K562 (cell line): ENCODE results near the gene ZNF618. TPM values are rescaled to one million over a fixed set of nuclear protein-coding genes. Genes with fewer than 3 reads are reported as not detected.

Experiments used
- ATAC-seq: fragments of 200-7000 bp; cut with Tn5 transposase; 3 replicates; pipeline ENCODE4 v1.9.1; 2020; ENCODE audit warnings: moderate library complexity
- BruUV-seq: library from RNA; stranded (reverse); fragments of 400-500 nt; replicated peaks from 2 replicates; lab custom pipeline; 2021; lab: Mats Ljungman, UMichigan
- CTCF ChIA-PET: fragments of 300-600 bp; formaldehyde crosslinking; extraction: SDS; loops from one replicate; lab custom pipeline; 2021; ENCODE audit warnings: low intra/inter-chr PET ratio; lab: Yijun Ruan, JAX
- POLR2A ChIA-PET: fragments of 300-600, 350-650 bp; sonication (Branson Sonifier 250); formaldehyde crosslinking; extraction: SDS; loops from one replicate; lab custom pipeline; 2021; ENCODE audit warnings: antibody characterized with exemption, inconsistent platforms; lab: Yijun Ruan, JAX
- DNase-seq, 4 experiments: peaks; one replicate each; pipeline versions ENCODE4 v3.0.0 to v3.0.0-alpha.2; 2011 to 2018; ENCODE audit warnings: low spot score in 3 of 4, mixed read lengths in 3 of 4; ENCODE audit errors: extremely low read depth in 1 of 4
- FAIRE-seq: peaks from 2 replicates; lab custom pipeline; 2011; peaks lifted over from hg19 to GRCh38; lab: Jason Lieb, UNC
- H2AFZ ChIP-seq: 2 replicates; pipeline ENCODE4 v1.6.0; 2011; ENCODE audit warnings: low read depth, low read length, control low read depth, inconsistent platforms
- H3K27ac ChIP-seq: fragments of 200-600 bp; 3 replicates; pipeline ENCODE4 v1.8.0; 2011; ENCODE audit warnings: low read depth, mild to moderate bottlenecking, control low read depth, inconsistent platforms, low read length, moderate library complexity, mixed read lengths; ENCODE audit errors: extremely low read depth
- H3K27me3 ChIP-seq, 2 experiments: fragments of 300-600 bp in 1 of 2; 2 replicates in 1 of 2; 3 replicates in 1 of 2; pipeline versions ENCODE4 v1.6.0 to v1.8.0; 2011; ENCODE audit warnings: inconsistent platforms in 2 of 2, low read length in 2 of 2, mild to moderate bottlenecking in 1 of 2, mixed read lengths in 1 of 2, moderate library complexity in 1 of 2; ENCODE audit not compliant: control insufficient read depth in 2 of 2, insufficient read depth in 2 of 2
- H3K36me3 ChIP-seq: fragments of 300-600 bp; 3 replicates; pipeline ENCODE4 v1.8.0; 2011; ENCODE audit warnings: mild to moderate bottlenecking, low read length, inconsistent platforms; ENCODE audit not compliant: control insufficient read depth, insufficient read depth
- H3K4me1 ChIP-seq, 2 experiments: fragments of 200-600 bp in 1 of 2; replicated peaks in 1 of 2; 2 replicates in 1 of 2; 3 replicates in 1 of 2; pipeline versions ENCODE4 v1.5.1 to v1.8.0; 2011; ENCODE audit warnings: inconsistent platforms in 2 of 2, low read length in 2 of 2, mild to moderate bottlenecking in 1 of 2, mixed read lengths in 1 of 2, moderate library complexity in 1 of 2; ENCODE audit not compliant: control insufficient read depth in 2 of 2, insufficient read depth in 2 of 2
- H3K4me2 ChIP-seq: 2 replicates; pipeline ENCODE4 v1.6.1; 2011; ENCODE audit warnings: low read length, control low read depth, inconsistent platforms, mixed read lengths; ENCODE audit not compliant: insufficient read depth
- H3K4me3 ChIP-seq: fragments of 200-600 bp; sonication (generic), shearing (Covaris generic); 2 replicates; pipeline ENCODE4 v1.5.1; 2016; ENCODE audit warnings: control low read depth, inconsistent platforms
- H3K79me2 ChIP-seq: fragments of 200-600 bp; 3 replicates; pipeline ENCODE4 v1.8.0; 2011; ENCODE audit warnings: low read length, inconsistent platforms; ENCODE audit not compliant: control insufficient read depth, insufficient read depth
- H3K9ac ChIP-seq, 2 experiments: 2 replicates each; pipeline versions ENCODE4 v1.6.0 to v1.6.1; 2011; ENCODE audit warnings: low read depth in 2 of 2, low read length in 2 of 2, control low read depth in 1 of 2, inconsistent platforms in 1 of 2, mild to moderate bottlenecking in 1 of 2, mixed read lengths in 1 of 2; ENCODE audit not compliant: insufficient read depth in 1 of 2
- H3K9me1 ChIP-seq: one replicate; pipeline ENCODE4 v1.6.0; 2011; ENCODE audit warnings: inconsistent platforms, mild to moderate bottlenecking, low read length, moderate library complexity; ENCODE audit not compliant: control insufficient read depth, insufficient read depth
- H3K9me3 ChIP-seq: replicated peaks from 2 replicates; pipeline ENCODE4 v1.5.1; 2011; ENCODE audit warnings: low read depth, low read length, inconsistent platforms; ENCODE audit not compliant: control insufficient read depth, insufficient read depth
- H4K20me1 ChIP-seq: replicated peaks from 2 replicates; pipeline ENCODE4 v1.6.1; 2011; ENCODE audit warnings: low read length, inconsistent platforms, mixed read lengths; ENCODE audit not compliant: control insufficient read depth, insufficient read depth
- CBFB ChIP-seq: sonication (generic); formaldehyde crosslinking; IDR thresholded peaks from 2 replicates; pipeline ENCODE4 v1.4.0; 2020; ENCODE audit warnings: mild to moderate bottlenecking, missing genetic modification reagents
- CBX8 ChIP-seq: fragments of 200-600 bp; sonication (generic); IDR thresholded peaks from 2 replicates; pipeline ENCODE4 v1.6.1; 2012; ENCODE audit warnings: borderline replicate concordance, mixed run types, low read depth, mild to moderate bottlenecking, moderate library complexity, mixed read lengths, low read length, control low read depth, inconsistent platforms; ENCODE audit not compliant: poor library complexity, severe bottlenecking; ENCODE audit errors: extremely low read depth
- LARP7 ChIP-seq: fragments of 450-650 bp; IDR thresholded peaks from 2 replicates; pipeline ENCODE4 v1.6.1; 2016
- MEIS2 ChIP-seq: fragments of 450-650 bp; IDR thresholded peaks from 2 replicates; pipeline ENCODE4 v1.6.1; 2014; ENCODE audit warnings: mild to moderate bottlenecking; ENCODE audit not compliant: partially characterized antibody
- NFYB ChIP-seq: IDR thresholded peaks from 2 replicates; pipeline ENCODE4 v1.6.1; 2011; ENCODE audit warnings: mild to moderate bottlenecking, moderate library complexity; ENCODE audit not compliant: insufficient read length; ENCODE audit errors: extremely low read depth
- OTX1 ChIP-seq: fragments of 450-650 bp; formaldehyde crosslinking; IDR thresholded peaks from 2 replicates; pipeline ENCODE4 v1.4.0; 2022; ENCODE audit warnings: mild to moderate bottlenecking
- PHF20 ChIP-seq: fragments of 450-650 bp; IDR thresholded peaks from 2 replicates; pipeline ENCODE4 v1.6.1; 2018; ENCODE audit not compliant: partially characterized antibody
- POLR2B ChIP-seq: fragments of 450-650 bp; IDR thresholded peaks from 2 replicates; pipeline ENCODE4 v1.6.1; 2018; ENCODE audit warnings: low read depth; ENCODE audit not compliant: partially characterized antibody
- PRMT5 ChIP-seq: sonication (generic); formaldehyde crosslinking; IDR thresholded peaks from 2 replicates; pipeline ENCODE4 v1.5.0; 2020; ENCODE audit warnings: missing genetic modification reagents
- SLC30A9 ChIP-seq: fragments of 250-450 bp; sonication (Bioruptor Pico); IDR thresholded peaks from 2 replicates; pipeline ENCODE4 v1.8.0; 2022; ENCODE audit warnings: mild to moderate bottlenecking, moderate library complexity
- SMAD4 ChIP-seq: fragments of 250-450 bp; sonication (Bioruptor Pico); conservative IDR thresholded peaks from 2 replicates; pipeline ENCODE4 v1.8.0; 2021; ENCODE audit warnings: inconsistent platforms, mild to moderate bottlenecking, moderate library complexity
- TCF7L2 ChIP-seq: fragments of 150-350 bp; IDR thresholded peaks from 2 replicates; pipeline ENCODE4 v1.6.1; 2016; ENCODE audit warnings: low read depth, mild to moderate bottlenecking, low read length, moderate library complexity
- XRCC3 ChIP-seq: fragments of 450-650 bp; IDR thresholded peaks from 2 replicates; pipeline ENCODE4 v1.6.1; 2017; ENCODE audit warnings: mild to moderate bottlenecking, moderate library complexity
- YY1 ChIP-seq, 3 experiments: IDR thresholded peaks; 2 replicates each; pipeline ENCODE4 v1.6.1; 2011; ENCODE audit warnings: low read length in 2 of 3, mild to moderate bottlenecking in 2 of 3, moderate library complexity in 2 of 3, borderline replicate concordance in 1 of 3, control low read depth in 1 of 3, low read depth in 1 of 3; ENCODE audit not compliant: insufficient read depth in 3 of 3, insufficient replicate concordance in 2 of 3, control insufficient read depth in 1 of 3, insufficient read length in 1 of 3; ENCODE audit errors: extremely low read depth in 1 of 3
- ZNF232 ChIP-seq: sonication (generic); formaldehyde crosslinking; IDR thresholded peaks from 2 replicates; pipeline ENCODE4 v1.8.0; 2022; ENCODE audit warnings: mild to moderate bottlenecking, missing genetic modification reagents
- ZNF507 ChIP-seq: conservative IDR thresholded peaks from 2 replicates; pipeline ENCODE4 v1.6.1; 2017; ENCODE audit warnings: missing genetic modification characterization, missing compliant biosample characterization
- ZNF644 ChIP-seq: fragments of 200-800 bp; sonication (Bioruptor generic); IDR thresholded peaks from 2 replicates; pipeline ENCODE4 v1.6.1; 2016; ENCODE audit warnings: low read depth, missing genetic modification characterization, missing compliant biosample characterization
- ZNF830 ChIP-seq: fragments of 250-450 bp; sonication (Bioruptor Pico); IDR thresholded peaks from 2 replicates; pipeline ENCODE4 v1.5.0; 2021; ENCODE audit warnings: mild to moderate bottlenecking
- WGBS: fragments of 100-300 bp; shearing (Covaris generic); methylation state at CpG from one replicate; pipeline ENCODE4 v1.1.6; 2016; ENCODE audit warnings: low coverage, mixed read lengths; ENCODE audit not compliant: insufficient coverage; ENCODE audit errors: missing lambda C conversion rate; 5-methylcytosine and 5-hydroxymethylcytosine counted together
- in situ Hi-C: fragments of 300-500 bp; cut with MboI; formaldehyde crosslinking; loops from 4 replicates; pipeline ENCODE4 v1.15.0; 2018; ENCODE audit warnings: inconsistent platforms, mixed read lengths
- intact Hi-C: fragments of 100-400 bp; cut with micrococcal nuclease; formaldehyde crosslinking; loops from 2 replicates; pipeline ENCODE4 v1.14.2; 2022
- polyA plus RNA-seq, 8 experiments: library from polyadenylated mRNA; depleted of rRNA in 4 of 8; stranded (reverse) in 5 of 8; unstranded in 3 of 8; fragments of >200 nt; fragmentation: Nextera tagmentation in 2 of 8; fragmentation: Illumina TruSeq in 1 of 8; extraction: Ambion mirVana in 2 of 8; extraction: Trizol in 1 of 8; gene quantifications; 2 replicates each; pipeline versions ENCODE4 v1.2.1 to v1.2.3, GENCODE V29; 2011 to 2014; ENCODE audit warnings: inconsistent platforms in 1 of 8, missing spikeins in 1 of 8
- total RNA-seq, 7 experiments: library from RNA; depleted of rRNA in 6 of 7; stranded (reverse); fragments of >200 nt in 6 of 7; fragmentation: Illumina TruSeq in 2 of 7; extraction: Trizol in 2 of 7; gene quantifications; 2 replicates each; pipeline versions ENCODE4 v1.2.1 to v1.2.3, GENCODE V29; 2011 to 2021; ENCODE audit warnings: low replicate concordance in 1 of 7
- TF ChIP-seq, protein P1 (sequence below): sonication (generic); formaldehyde crosslinking; IDR thresholded peaks from 2 replicates; pipeline ENCODE4 v1.8.0; 2023; ENCODE audit warnings: mild to moderate bottlenecking, missing genetic modification reagents

ZNF618 gene
- total and polyA plus RNA-seq, 9 of the 15 experiments (the other 6 are each of a cell fraction or from before 2014, with no cell fraction given) = 0.08 to 13.7 (median 3.4) TPM

- TF ChIP-seq CBFB (CRISPR knock-in tag) (no peak), ZNF830 (CRISPR knock-in tag) (no peak), NFYB (no peak), SMAD4 (CRISPR knock-in tag) (no peak)
- TF ChIP-seq, all 486 proteins: peak for 0
These were observed 100.8 kb downstream of the ZNF618 start (continued) for GRCh38 chr9:113976915-113977314.

GRCh38 chr9:113978725-113979342 is 102.7 kb downstream of the ZNF618 start:
- in situ Hi-C loops = no loop called here
- Histone ChIP-seq H3K9me3 (no peaks in the 10 kb centered on the region), H3K4me1 (no peaks in the 10 kb centered on the region), H3K79me2 (no peaks in the 10 kb centered on the region), H3K27ac (no peak overlapping the region), H4K20me1 (peaks cover 6% of the 10 kb centered on the region; the same call in 1 of the 2 replicates), H3K27me3 (no peaks in the 10 kb centered on the region), H3K9ac (no peak overlapping the region), H3K9me1 (no peaks in the 10 kb centered on the region), H3K36me3 (no peaks in the 10 kb centered on the region), H2AFZ (no peak overlapping the region), H3K4me2 (no peak overlapping the region), H3K4me3 (no peak overlapping the region)
- ATAC-seq (no peak), DNase-seq (no peak), FAIRE-seq (no peak)
- intact Hi-C loops = no loop called here
- BruUV-seq = no TSS peak
- WGBS = 28% methylated on average over 6 of the region's 6 CpGs
- POLR2A ChIA-PET = no interaction called here
- CTCF ChIA-PET = no interaction called here
- TF ChIP-seq ZNF232 (no peak), OTX1 (CRISPR knock-in tag) (no peak), TCF7L2 (no peak), ZNF644 (tag) (no peak), CBX8 (no peak), SLC30A9 (no peak), ZNF507 (tag) (no peak), YY1 (IDR thresholded peaks at IDR 0.05; ENCODE audit: borderline replicate concordance in 1 of 3, control insufficient read depth in 1 of 3, extremely low read depth in 1 of 3, insufficient read depth in 3 of 3, insufficient read length in 1 of 3, insufficient replicate concordance in 2 of 3, low read depth in 1 of 3, low read length in 2 of 3) (no peak), PHF20 (no peak), XRCC3 (no peak), POLR2B (no peak), PRMT5 (CRISPR knock-in tag) (no peak), LARP7 (no peak), MEIS2 (no peak)
- TF ChIP-seq, protein P1, sequence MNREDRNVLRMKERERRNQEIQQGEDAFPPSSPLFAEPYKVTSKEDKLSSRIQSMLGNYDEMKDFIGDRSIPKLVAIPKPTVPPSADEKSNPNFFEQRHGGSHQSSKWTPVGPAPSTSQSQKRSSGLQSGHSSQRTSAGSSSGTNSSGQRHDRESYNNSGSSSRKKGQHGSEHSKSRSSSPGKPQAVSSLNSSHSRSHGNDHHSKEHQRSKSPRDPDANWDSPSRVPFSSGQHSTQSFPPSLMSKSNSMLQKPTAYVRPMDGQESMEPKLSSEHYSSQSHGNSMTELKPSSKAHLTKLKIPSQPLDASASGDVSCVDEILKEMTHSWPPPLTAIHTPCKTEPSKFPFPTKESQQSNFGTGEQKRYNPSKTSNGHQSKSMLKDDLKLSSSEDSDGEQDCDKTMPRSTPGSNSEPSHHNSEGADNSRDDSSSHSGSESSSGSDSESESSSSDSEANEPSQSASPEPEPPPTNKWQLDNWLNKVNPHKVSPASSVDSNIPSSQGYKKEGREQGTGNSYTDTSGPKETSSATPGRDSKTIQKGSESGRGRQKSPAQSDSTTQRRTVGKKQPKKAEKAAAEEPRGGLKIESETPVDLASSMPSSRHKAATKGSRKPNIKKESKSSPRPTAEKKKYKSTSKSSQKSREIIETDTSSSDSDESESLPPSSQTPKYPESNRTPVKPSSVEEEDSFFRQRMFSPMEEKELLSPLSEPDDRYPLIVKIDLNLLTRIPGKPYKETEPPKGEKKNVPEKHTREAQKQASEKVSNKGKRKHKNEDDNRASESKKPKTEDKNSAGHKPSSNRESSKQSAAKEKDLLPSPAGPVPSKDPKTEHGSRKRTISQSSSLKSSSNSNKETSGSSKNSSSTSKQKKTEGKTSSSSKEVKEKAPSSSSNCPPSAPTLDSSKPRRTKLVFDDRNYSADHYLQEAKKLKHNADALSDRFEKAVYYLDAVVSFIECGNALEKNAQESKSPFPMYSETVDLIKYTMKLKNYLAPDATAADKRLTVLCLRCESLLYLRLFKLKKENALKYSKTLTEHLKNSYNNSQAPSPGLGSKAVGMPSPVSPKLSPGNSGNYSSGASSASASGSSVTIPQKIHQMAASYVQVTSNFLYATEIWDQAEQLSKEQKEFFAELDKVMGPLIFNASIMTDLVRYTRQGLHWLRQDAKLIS (CRISPR knock-in tag) = no peak
